RCC 7860 (cell line): ENCODE results near the gene SLC35F2.
A peak's percentile ranks its signal among the peaks of the same experiment; 100 is the strongest.
"Not testable (repeated sequence)": the region's sequence is repeated elsewhere in the genome, so short reads cannot be mapped to it uniquely, and the experiment has no call there.

Experiments
- DNase-seq: peaks from one replicate; pipeline ENCODE4 v3.0.0-alpha.2; 2015; ENCODE audit warnings: low spot score
- FAIRE-seq: peaks from 2 replicates; lab custom pipeline; 2012; peaks lifted over from hg19 to GRCh38; lab: Jason Lieb, UNC

SLC35F2 gene

DNA sequence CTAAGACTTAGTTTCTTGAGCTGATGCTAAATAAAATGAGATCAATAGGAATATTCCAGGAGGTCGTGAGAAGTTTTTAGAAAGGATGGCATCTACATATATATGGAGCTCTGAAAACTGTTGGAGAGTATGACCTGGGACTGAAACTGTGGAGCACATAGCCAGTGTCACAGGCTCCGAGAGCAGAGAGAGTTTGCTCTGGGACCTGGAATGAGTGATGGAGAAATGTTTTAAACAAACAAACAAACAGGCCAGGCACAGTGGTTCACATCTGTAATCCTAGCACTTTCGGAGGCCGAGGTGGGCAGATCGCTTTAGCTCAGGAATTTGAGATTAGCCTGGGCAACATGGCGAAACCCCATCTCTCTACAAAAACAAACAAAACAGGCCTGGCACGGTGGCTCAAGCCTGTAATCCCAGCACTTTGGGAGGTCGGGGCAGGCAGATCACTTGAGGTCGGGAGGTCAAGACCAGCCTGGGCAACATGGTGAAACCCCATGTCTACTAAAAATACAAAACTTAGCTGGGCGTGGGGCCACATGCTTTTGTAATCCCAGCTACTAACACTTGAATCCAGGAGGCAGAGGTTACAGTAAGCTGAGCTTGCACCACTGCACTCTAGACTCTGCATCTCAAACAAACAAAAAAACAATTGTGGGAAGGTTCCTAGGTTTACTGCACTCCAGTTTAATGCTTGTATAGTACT, 67.1 kb downstream of the SLC35F2 start:
- DNase-seq (no peak), FAIRE-seq (no peak)

GRCh38 chr11:107789767-107790166, 68.8 kb downstream of the SLC35F2 start:
- FAIRE-seq (no peak), DNase-seq (no peak)

- no peak for FAIRE-seq
- no peak for DNase-seq
These were observed 70.9 kb downstream of the SLC35F2 start for GRCh38 chr11:107787733-107788132.

DNA sequence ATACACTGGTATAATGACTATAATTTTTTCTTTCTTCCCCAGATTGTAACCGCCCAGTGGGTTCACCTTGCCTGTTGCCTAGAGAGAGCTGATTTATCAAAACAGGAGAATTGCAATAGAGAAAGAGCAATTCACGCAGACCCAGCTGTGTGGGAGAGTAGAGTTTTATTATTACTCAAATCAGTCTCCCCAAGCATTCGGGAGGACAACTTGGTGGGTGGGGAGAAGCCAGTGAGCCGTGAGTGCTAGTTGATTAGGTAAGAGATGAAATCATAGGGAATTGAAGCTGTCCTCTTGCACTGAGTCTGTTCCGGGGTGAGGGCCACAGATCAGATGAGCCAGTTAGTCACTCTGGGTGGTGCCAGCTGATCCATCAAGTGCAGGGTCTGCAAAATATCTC, 73.2 kb downstream of the SLC35F2 start:
- peak; percentile 76 for DNase-seq
- FAIRE-seq = peak; percentile 12

DNA sequence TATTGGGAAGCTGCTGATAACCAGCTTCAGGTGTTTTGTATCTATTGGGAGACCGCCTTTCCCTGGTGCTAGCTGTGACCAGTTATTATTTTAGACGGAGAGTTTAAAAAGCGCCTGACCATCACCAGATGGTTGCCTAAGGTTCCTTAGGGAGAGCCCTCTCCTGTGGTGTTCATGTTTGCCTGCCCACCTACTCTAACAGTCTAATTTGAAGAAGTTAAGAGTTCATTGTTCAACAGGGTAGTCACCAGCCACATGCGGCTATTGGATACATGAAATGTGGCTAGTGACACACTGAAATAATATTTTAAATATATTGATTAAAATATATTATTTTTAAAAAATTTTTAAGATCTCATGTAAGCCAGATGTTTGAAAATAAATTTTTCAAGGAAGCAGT, 75.5 kb downstream of the SLC35F2 start:
- DNase-seq (no peak), FAIRE-seq (no peak)

GRCh38 chr11:107780775-107781174, 77.8 kb downstream of the SLC35F2 start:
- FAIRE-seq (no peak), DNase-seq (no peak)

GRCh38 chr11:107780136-107780535, 78.5 kb downstream of the SLC35F2 start:
- no peak for FAIRE-seq
- DNase-seq = no peak

GRCh38 chr11:107778839-107779517, 79.6 kb downstream of the SLC35F2 start:
- FAIRE-seq (no peak), DNase-seq (no peak)

GRCh38 chr11:107777110-107777509, 81.5 kb downstream of the SLC35F2 start:
- DNase-seq = no peak
- no peak for FAIRE-seq

GRCh38 chr11:107776062-107776461, 82.5 kb downstream of the SLC35F2 start:
- FAIRE-seq (no peak), DNase-seq (no peak)

GRCh38 chr11:107770551-107770951, 88.0 kb downstream of the SLC35F2 start:
- DNase-seq (peak; percentile 98), FAIRE-seq (peak; percentile 95)

GRCh38 chr11:107769189-107769588, 89.4 kb downstream of the SLC35F2 start:
- DNase-seq = peak; percentile 96
- peak; percentile 97 for FAIRE-seq

- not testable (repeated sequence) for FAIRE-seq, DNase-seq
These were observed 99.8 kb downstream of the SLC35F2 start for GRCh38 chr11:107758719-107759355.

DNA sequence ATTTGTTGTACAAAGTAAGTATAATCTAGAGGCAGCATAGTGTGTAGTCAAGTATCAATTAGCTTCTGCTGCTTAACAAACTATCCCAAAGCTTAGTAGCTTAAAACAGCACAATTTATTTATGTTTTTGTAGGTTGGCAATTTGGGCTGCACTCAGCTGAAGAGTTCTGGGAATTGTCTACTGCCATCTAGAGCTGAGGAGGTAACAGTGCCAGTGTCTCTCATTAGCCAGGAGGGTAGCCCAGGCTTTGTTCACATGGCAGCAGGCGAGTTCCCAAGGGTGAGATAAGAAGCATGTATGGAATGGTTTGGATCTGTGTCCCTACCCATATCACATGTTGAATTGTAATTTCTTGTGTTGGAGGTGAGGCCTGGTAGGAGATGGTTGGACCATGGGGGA, 100.9 kb downstream of the SLC35F2 start:
- no peak for DNase-seq
- FAIRE-seq = no peak

GRCh38 chr11:107756553-107756952, 102.0 kb downstream of the SLC35F2 start:
- FAIRE-seq (no peak), DNase-seq (no peak)

DNA sequence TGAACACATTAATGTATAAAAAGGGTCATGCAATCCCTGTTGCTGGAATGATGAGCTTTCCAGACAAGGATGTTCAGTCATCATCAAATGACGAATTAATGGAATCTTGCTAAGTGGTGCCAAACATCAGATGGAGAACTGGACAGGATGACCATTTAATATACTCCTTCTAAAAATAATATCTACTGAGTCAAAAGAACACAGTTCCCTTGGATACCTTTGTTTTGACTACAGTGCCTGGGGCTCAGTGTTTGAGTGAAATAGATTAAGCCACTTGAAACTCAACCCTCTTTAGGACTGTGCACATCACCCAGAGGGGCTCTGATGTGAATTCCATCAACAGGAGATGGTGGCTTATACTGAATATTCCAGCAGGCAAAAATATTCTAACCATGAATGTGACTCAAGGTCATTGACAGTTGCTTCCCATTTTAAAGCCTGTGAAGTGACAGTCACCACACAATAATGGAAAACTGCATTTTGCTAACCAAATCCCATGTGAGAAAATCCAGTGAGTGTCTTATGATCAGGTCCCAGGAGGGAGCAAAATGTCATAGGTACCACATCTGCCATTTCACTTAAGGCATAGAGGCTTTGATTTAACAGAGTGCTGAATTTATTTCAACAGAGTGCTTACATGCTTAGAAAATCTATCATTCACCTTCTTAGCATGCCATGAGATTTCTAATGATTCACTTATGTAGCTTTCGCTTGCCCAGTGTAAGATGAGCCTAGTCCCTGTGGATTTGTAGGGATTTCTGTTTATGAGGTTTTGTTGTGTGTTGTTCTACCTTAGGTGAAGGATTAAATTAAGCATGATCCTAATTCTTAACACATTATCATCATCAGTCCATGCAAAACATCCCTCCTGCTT, 105.4 kb downstream of the SLC35F2 start:
- FAIRE-seq = no peak

GRCh38 chr11:107752508-107752907, 106.1 kb downstream of the SLC35F2 start:
- DNase-seq = peak; percentile 11
- no peak for FAIRE-seq

More for the DNA sequence above, 105.4 kb downstream of the SLC35F2 start:
- DNase-seq = peak; percentile 23

GRCh38 chr11:107751082-107751481, 107.5 kb downstream of the SLC35F2 start:
- FAIRE-seq (no peak), DNase-seq (no peak)

DNA sequence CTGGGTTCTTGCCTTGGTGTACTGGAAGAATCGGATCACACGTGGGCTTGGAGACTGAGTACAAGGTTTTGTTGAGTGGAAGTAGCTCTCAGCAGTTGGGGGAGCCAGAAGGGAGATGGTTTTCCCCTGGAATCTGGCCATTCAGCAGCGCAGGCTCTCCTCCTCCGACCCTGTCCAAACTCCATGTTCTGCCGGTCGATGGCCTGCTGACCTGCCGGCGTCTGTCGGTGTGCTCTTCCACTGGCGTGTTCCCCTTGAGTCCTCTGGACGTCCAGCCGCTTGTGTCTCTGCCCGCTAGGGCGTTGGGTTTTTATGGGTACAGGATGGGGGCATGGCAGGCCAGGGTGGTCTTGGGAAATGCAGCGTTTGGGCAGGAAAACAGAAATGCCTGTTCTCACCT, 108.3 kb downstream of the SLC35F2 start:
- DNase-seq = no peak
- no peak for FAIRE-seq

GRCh38 chr11:107747622-107748021, 111.0 kb downstream of the SLC35F2 start:
- FAIRE-seq (no peak), DNase-seq (no peak)

DNA sequence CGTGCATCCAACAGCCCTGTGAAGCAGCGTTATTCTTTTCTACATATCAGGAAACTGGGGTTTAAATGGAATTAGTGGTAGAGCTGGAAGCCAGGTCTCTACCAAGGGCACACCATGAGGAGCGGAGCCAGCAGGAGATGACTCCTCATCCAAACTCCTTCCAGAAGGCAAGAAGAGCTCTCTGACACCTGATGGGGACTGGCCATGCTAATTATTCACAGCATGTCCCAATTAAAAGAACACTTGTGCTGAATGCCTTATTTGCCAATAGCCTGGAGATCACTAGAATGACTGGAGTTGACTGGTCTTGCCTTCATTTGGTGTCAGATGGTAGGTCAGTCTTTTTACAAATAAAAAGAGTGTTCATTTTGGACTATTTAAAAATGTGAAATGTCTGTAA, 113.9 kb downstream of the SLC35F2 start:
- no peak for FAIRE-seq
- no peak for DNase-seq
